A549 (cell line): ENCODE measurements around the gene DRC7. TPM values are rescaled to one million over a fixed set of nuclear protein-coding genes. Genes with fewer than 3 reads are reported as not detected.
A peak's percentile ranks its signal among the peaks of the same experiment; 100 is the strongest.

Experiments
- ATAC-seq, 2 experiments: fragments of 200-7000 bp in 1 of 2; fragments of >200 bp in 1 of 2; cut with Nextera tagmentation in 1 of 2; cut with Tn5 transposase in 1 of 2; 3 replicates each; pipeline versions ENCODE4 v1.8.0 to v1.9.1; 2018 to 2020; ENCODE audit warnings: mild to moderate bottlenecking in 1 of 2, moderate library complexity in 1 of 2
- CTCF ChIA-PET: fragments of 300-600 bp; sonication (Branson Sonifier 250); formaldehyde crosslinking; extraction: SDS; loops from one replicate; lab custom pipeline; 2021; ENCODE audit warnings: antibody characterized with exemption, inconsistent platforms; lab: Yijun Ruan, JAX
- POLR2A ChIA-PET: fragments of 350-600 bp; formaldehyde crosslinking; extraction: SDS; loops from one replicate; lab custom pipeline; 2021; ENCODE audit warnings: antibody characterized with exemption, inconsistent platforms; lab: Yijun Ruan, JAX
- DNase-seq, 2 experiments: peaks; one replicate each; pipeline versions ENCODE4 v3.0.0 to v3.0.0-alpha.2; 2011 to 2016; ENCODE audit warnings: low read depth in 1 of 2, low spot score in 1 of 2
- FAIRE-seq: peaks from 2 replicates; lab custom pipeline; 2011; peaks lifted over from hg19 to GRCh38; lab: Jason Lieb, UNC
- H3K27ac ChIP-seq, 2 experiments: fragments of >200 bp; sonication (Bioruptor Twin); formaldehyde crosslinking; 3 replicates each; pipeline ENCODE4 v1.5.1; 2016 to 2017
- H3K4me1 ChIP-seq: fragments of >200 bp; sonication (Bioruptor Twin); formaldehyde crosslinking; 3 replicates; pipeline ENCODE4 v1.6.1; 2016
- H3K4me2 ChIP-seq: fragments of >200 bp; sonication (Bioruptor Twin); formaldehyde crosslinking; 3 replicates; pipeline ENCODE4 v1.6.1; 2016
- H3K4me3 ChIP-seq: fragments of >200 bp; sonication (Bioruptor Twin); formaldehyde crosslinking; 3 replicates; pipeline ENCODE4 v1.5.1; 2016
- H3K9me3 ChIP-seq: fragments of >200 bp; sonication (Bioruptor Twin); formaldehyde crosslinking; 3 replicates; pipeline ENCODE4 v1.6.1; 2016
- BCL3 ChIP-seq: fragments of >200 bp; sonication (Bioruptor Twin); formaldehyde crosslinking; IDR thresholded peaks from 3 replicates; pipeline ENCODE4 v1.6.1; 2016
- BHLHE40 ChIP-seq: IDR thresholded peaks from 2 replicates; pipeline ENCODE4 v1.6.1; 2012; ENCODE audit warnings: low read depth, low read length, inconsistent platforms
- CBX8 ChIP-seq: fragments of 200-600 bp; sonication (generic); IDR thresholded peaks from 2 replicates; pipeline ENCODE4 v1.6.1; 2016
- CEBPB ChIP-seq, 2 experiments: fragments of >200 bp in 1 of 2; sonication (Bioruptor Twin) in 1 of 2; formaldehyde crosslinking in 1 of 2; IDR thresholded peaks; 2 replicates each; pipeline ENCODE4 v1.6.1; 2012 to 2016
- E2F6 ChIP-seq: IDR thresholded peaks from 2 replicates; pipeline ENCODE4 v1.6.1; 2012; ENCODE audit warnings: low read depth, borderline replicate concordance
- EHF ChIP-seq: fragments of 250-450 bp; sonication (Bioruptor Pico); IDR thresholded peaks from 2 replicates; pipeline ENCODE4 v1.5.0; 2020; ENCODE audit warnings: mild to moderate bottlenecking
- EP300 ChIP-seq, 2 experiments: fragments of >200 bp; sonication (Bioruptor Twin); formaldehyde crosslinking; IDR thresholded peaks; 2 replicates in 1 of 2; 3 replicates in 1 of 2; pipeline ENCODE4 v1.6.1; 2016 to 2017
- ESRRA ChIP-seq: fragments of 150-350 bp; IDR thresholded peaks from 2 replicates; pipeline ENCODE4 v1.6.1; 2014; ENCODE audit warnings: mild to moderate bottlenecking, low read length, borderline replicate concordance
- FOSB ChIP-seq: fragments of 250-450 bp; sonication (Bioruptor Pico); IDR thresholded peaks from 2 replicates; pipeline ENCODE4 v1.5.0; 2020; ENCODE audit warnings: mild to moderate bottlenecking, moderate library complexity
- FOSL2 ChIP-seq, 2 experiments: fragments of 450-650 bp in 1 of 2; fragments of >200 bp in 1 of 2; sonication (Bioruptor Twin) in 1 of 2; formaldehyde crosslinking; IDR thresholded peaks; 2 replicates each; pipeline versions ENCODE4 v1.5.0 to v1.6.1; 2016 to 2020; ENCODE audit warnings: mild to moderate bottlenecking in 1 of 2, moderate library complexity in 1 of 2
- HDAC2 ChIP-seq: fragments of 200-600 bp; sonication (generic); IDR thresholded peaks from 2 replicates; pipeline ENCODE4 v1.6.1; 2016
- KDM1A ChIP-seq: fragments of 200-600 bp; sonication (generic); IDR thresholded peaks from 2 replicates; pipeline ENCODE4 v1.6.1; 2016; ENCODE audit warnings: low read depth, mild to moderate bottlenecking
- NR3C1 ChIP-seq: fragments of >200 bp; sonication (Bioruptor Twin); formaldehyde crosslinking; IDR thresholded peaks from 3 replicates; pipeline ENCODE4 v1.6.1; 2017
- POLR2A ChIP-seq: IDR thresholded peaks from 2 replicates; pipeline ENCODE4 v1.6.1; 2012; ENCODE audit warnings: mild to moderate bottlenecking, low read length
- RFX5 ChIP-seq: fragments of 450-650 bp; IDR thresholded peaks from 2 replicates; pipeline ENCODE4 v1.7.1; 2014; ENCODE audit warnings: antibody characterized with exemption, mild to moderate bottlenecking, moderate library complexity
- TP53 ChIP-seq: fragments of 250-450 bp; sonication (Bioruptor Pico); IDR thresholded peaks from 2 replicates; pipeline ENCODE4 v1.5.0; 2021; ENCODE audit warnings: mild to moderate bottlenecking, moderate library complexity
- WGBS: methylation state at CpG from one replicate; pipeline ENCODE4 v1.1.6; 2017; ENCODE audit errors: missing lambda C conversion rate; 5-methylcytosine and 5-hydroxymethylcytosine counted together
- polyA plus RNA-seq, 4 experiments: library from polyadenylated mRNA; depleted of rRNA in 3 of 4; stranded (reverse); fragments of >200 nt; fragmentation: RNase III in 1 of 4; extraction: RNeasy Plus Mini Kit Qiagen cat#74134 plus additional on column Dnase treatment in 1 of 4; gene quantifications; 2 replicates in 3 of 4; 3 replicates in 1 of 4; pipeline ENCODE4 v1.2.3, GENCODE V29; 2011 to 2017
- TF ChIP-seq, protein P1 (sequence below): fragments of 150-350 bp; IDR thresholded peaks from 2 replicates; pipeline ENCODE4 v1.6.1; 2014; ENCODE audit warnings: low read depth, mild to moderate bottlenecking, low read length
- TF ChIP-seq, protein P2 (sequence below): fragments of 200-600 bp; sonication (generic); IDR thresholded peaks from 2 replicates; pipeline ENCODE4 v1.6.1; 2016; ENCODE audit warnings: antibody characterized with exemption, mild to moderate bottlenecking, moderate library complexity

DRC7 gene
- polyA plus RNA-seq, 2 of the 4 experiments (the other 2 are of a cell fraction): 0.10 to 0.28 TPM

- peaks cover 16% of the 10 kb centered on the region for H3K4me1 ChIP-seq
- H3K9me3 ChIP-seq: no peaks in the 10 kb centered on the region
- ATAC-seq (peak in 1 of 2 experiments; percentile 5; a peak in 2 of 6 replicates), DNase-seq (no peak)
- CTCF ChIA-PET: interaction anchor here (1.0 to 6.1 kb wide), 5 partner anchors 9 to 90 kb away, joined by 3 to 42 read pairs (median 9); no protein-coding TSS in a partner anchor
- H3K4me3 ChIP-seq: no peak overlapping the region
- POLR2A ChIA-PET: no interaction called here
- no peak for TF ChIP-seq POLR2A
- no peak for TF ChIP-seq BCL3
- no peak for TF ChIP-seq HDAC2
- TF ChIP-seq KDM1A: no peak
- no peak for TF ChIP-seq CBX8
- no peak for TF ChIP-seq TP53
- TF ChIP-seq, all 56 proteins: peak for 0
- Histone ChIP-seq H3K27ac (peak overlapping the region; percentile 61 to 71), H3K4me2 (no peak overlapping the region; the same call in 2 of the 3 replicates)
- 83% methylated on average over 11 of the region's 11 CpGs for WGBS
- FAIRE-seq: no peak
These were observed 28.1 kb upstream of the DRC7 start for GRCh38 chr16:57666353-57667047.

- POLR2A ChIA-PET: no interaction called here
- FAIRE-seq (no peak), DNase-seq (no peak), ATAC-seq (peak; percentile 1 to 7; a peak in 2 of 6 replicates)
- no peak for TF ChIP-seq EHF (CRISPR knock-in tag)
- TF ChIP-seq EP300 (IDR thresholded peaks at IDR 0.05): 0 out of 5 replicates have a peak, but pooled peaks of 1 of the 2 experiments have one; percentile 33
- Histone ChIP-seq H3K27ac (peak overlapping the region; percentile 61 to 71), H3K4me3 (no peak overlapping the region), H3K4me1 (peaks cover 16% of the 10 kb centered on the region), H3K4me2 (peak overlapping the region; percentile 33; the same call in 2 of the 3 replicates), H3K9me3 (no peaks in the 10 kb centered on the region)
- WGBS: 86% methylated on average over 5 of the region's 5 CpGs
- CTCF ChIA-PET: interaction anchor here (1.2 to 4.7 kb wide), 4 partner anchors 10 to 91 kb away, joined by 3 to 21 read pairs (median 6); no protein-coding TSS in a partner anchor
These were observed 27.5 kb upstream of the DRC7 start for GRCh38 chr16:57667048-57667525.

- FAIRE-seq (no peak), DNase-seq (peak in 1 of 2 experiments; percentile 54), ATAC-seq (peak; percentile 35 to 36; a peak in 4 of 6 replicates)
- CTCF ChIA-PET: interaction anchor here (1.0 to 4.7 kb wide), 5 partner anchors 9 to 128 kb away, joined by 3 to 21 read pairs (median 4); no protein-coding TSS in a partner anchor
- 68% methylated on average over 13 of the region's 17 CpGs for WGBS
- H3K4me2 ChIP-seq: peak overlapping the region; percentile 33
- H3K9me3 ChIP-seq: no peaks in the 10 kb centered on the region
- peaks cover 16% of the 10 kb centered on the region for H3K4me1 ChIP-seq
- POLR2A ChIA-PET: no interaction called here
- 0 out of 2 replicates have a peak, but pooled peaks have one; percentile 27 for TF ChIP-seq ESRRA
- no peak for TF ChIP-seq BHLHE40
- no peak for TF ChIP-seq EHF (CRISPR knock-in tag)
- no peak for TF ChIP-seq RFX5
- TF ChIP-seq, protein P1, sequence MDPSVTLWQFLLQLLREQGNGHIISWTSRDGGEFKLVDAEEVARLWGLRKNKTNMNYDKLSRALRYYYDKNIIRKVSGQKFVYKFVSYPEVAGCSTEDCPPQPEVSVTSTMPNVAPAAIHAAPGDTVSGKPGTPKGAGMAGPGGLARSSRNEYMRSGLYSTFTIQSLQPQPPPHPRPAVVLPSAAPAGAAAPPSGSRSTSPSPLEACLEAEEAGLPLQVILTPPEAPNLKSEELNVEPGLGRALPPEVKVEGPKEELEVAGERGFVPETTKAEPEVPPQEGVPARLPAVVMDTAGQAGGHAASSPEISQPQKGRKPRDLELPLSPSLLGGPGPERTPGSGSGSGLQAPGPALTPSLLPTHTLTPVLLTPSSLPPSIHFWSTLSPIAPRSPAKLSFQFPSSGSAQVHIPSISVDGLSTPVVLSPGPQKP: no peak
- TF ChIP-seq, protein P2, sequence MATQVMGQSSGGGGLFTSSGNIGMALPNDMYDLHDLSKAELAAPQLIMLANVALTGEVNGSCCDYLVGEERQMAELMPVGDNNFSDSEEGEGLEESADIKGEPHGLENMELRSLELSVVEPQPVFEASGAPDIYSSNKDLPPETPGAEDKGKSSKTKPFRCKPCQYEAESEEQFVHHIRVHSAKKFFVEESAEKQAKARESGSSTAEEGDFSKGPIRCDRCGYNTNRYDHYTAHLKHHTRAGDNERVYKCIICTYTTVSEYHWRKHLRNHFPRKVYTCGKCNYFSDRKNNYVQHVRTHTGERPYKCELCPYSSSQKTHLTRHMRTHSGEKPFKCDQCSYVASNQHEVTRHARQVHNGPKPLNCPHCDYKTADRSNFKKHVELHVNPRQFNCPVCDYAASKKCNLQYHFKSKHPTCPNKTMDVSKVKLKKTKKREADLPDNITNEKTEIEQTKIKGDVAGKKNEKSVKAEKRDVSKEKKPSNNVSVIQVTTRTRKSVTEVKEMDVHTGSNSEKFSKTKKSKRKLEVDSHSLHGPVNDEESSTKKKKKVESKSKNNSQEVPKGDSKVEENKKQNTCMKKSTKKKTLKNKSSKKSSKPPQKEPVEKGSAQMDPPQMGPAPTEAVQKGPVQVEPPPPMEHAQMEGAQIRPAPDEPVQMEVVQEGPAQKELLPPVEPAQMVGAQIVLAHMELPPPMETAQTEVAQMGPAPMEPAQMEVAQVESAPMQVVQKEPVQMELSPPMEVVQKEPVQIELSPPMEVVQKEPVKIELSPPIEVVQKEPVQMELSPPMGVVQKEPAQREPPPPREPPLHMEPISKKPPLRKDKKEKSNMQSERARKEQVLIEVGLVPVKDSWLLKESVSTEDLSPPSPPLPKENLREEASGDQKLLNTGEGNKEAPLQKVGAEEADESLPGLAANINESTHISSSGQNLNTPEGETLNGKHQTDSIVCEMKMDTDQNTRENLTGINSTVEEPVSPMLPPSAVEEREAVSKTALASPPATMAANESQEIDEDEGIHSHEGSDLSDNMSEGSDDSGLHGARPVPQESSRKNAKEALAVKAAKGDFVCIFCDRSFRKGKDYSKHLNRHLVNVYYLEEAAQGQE: no peak
- no peak for TF ChIP-seq E2F6
- no peak for TF ChIP-seq BCL3
- peak in 1 of 2 experiments; percentile 18; a peak in 1 of 5 replicates for TF ChIP-seq EP300 (IDR thresholded peaks at IDR 0.05)
- no peak for TF ChIP-seq FOSL2 (IDR thresholded peaks at IDR 0.05)
- TF ChIP-seq FOSL2 (CRISPR knock-in tag; IDR thresholded peaks at IDR 0.05): 0 out of 2 replicates have a peak, but pooled peaks have one; percentile 14
- no peak for TF ChIP-seq NR3C1
- TF ChIP-seq FOSB (CRISPR knock-in tag): no peak
- peak in 1 of 2 experiments; percentile 45; a peak in 1 of 4 replicates for TF ChIP-seq CEBPB (IDR thresholded peaks at IDR 0.05)
- peak overlapping the region; percentile 61 to 71 for H3K27ac ChIP-seq
- no peak overlapping the region for H3K4me3 ChIP-seq
These were observed 26.9 kb upstream of the DRC7 start for GRCh38 chr16:57667526-57668262.
